PC-9 (cell line): ENCODE results near the gene TTC36. TPM values are rescaled to one million over a fixed set of nuclear protein-coding genes. Genes with fewer than 3 reads are reported as not detected.

Experiments
- BruUV-seq: library from RNA; stranded (reverse); fragments of 400-500 nt; replicated peaks from 2 replicates; lab custom pipeline; 2021; lab: Mats Ljungman, UMichigan
- CTCF ChIA-PET: fragments of 300-600 bp; sonication (Branson Sonifier 250); formaldehyde crosslinking; loops from one replicate; lab custom pipeline; 2022; ENCODE audit warnings: antibody characterized with exemption; lab: Charles Lee
- POLR2A ChIA-PET: fragments of 300-600 bp; sonication (Branson Sonifier 250); formaldehyde crosslinking; loops from one replicate; lab custom pipeline; 2022; ENCODE audit warnings: antibody characterized with exemption; ENCODE audit not compliant: unreplicated experiment; lab: Charles Lee
- DNase-seq, 2 experiments: peaks; one replicate each; pipeline versions ENCODE4 v3.0.0 to v3.0.0-alpha.2; 2015 to 2022; ENCODE audit warnings: mixed read lengths in 1 of 2
- H2AFZ ChIP-seq: fragments of 200-600 bp; sonication (generic); 2 replicates; pipeline ENCODE4 v1.8.1; 2017; ENCODE audit warnings: antibody characterized with exemption
- H3F3A ChIP-seq: fragments of 200-600 bp; sonication (generic); 2 replicates; pipeline ENCODE4 v1.8.1; 2017; ENCODE audit warnings: antibody characterized with exemption, mild to moderate bottlenecking, low read depth; ENCODE audit not compliant: insufficient read depth
- H3K27ac ChIP-seq: fragments of 200-600 bp; sonication (generic); 2 replicates; pipeline ENCODE4 v1.6.1; 2016; ENCODE audit warnings: mixed run types
- H3K27me3 ChIP-seq: fragments of 200-600 bp; sonication (generic); 2 replicates; pipeline ENCODE4 v1.6.1; 2016; ENCODE audit warnings: low read depth, mixed run types; ENCODE audit not compliant: insufficient read depth
- H3K36me3 ChIP-seq: fragments of 200-600 bp; sonication (generic); 2 replicates; pipeline ENCODE4 v1.6.1; 2016; ENCODE audit warnings: low read depth, mixed run types
- H3K4me1 ChIP-seq: fragments of 200-600 bp; sonication (generic); replicated peaks from 2 replicates; pipeline ENCODE4 v1.6.1; 2016; ENCODE audit warnings: mixed run types; ENCODE audit not compliant: insufficient read depth
- H3K4me2 ChIP-seq: fragments of 200-600 bp; sonication (generic); 2 replicates; pipeline ENCODE4 v1.6.1; 2017; ENCODE audit warnings: mixed run types
- H3K4me3 ChIP-seq: fragments of 200-600 bp; sonication (generic); 2 replicates; pipeline ENCODE4 v1.6.1; 2016; ENCODE audit warnings: mixed run types
- H3K79me2 ChIP-seq: fragments of 200-600 bp; sonication (generic); 2 replicates; pipeline ENCODE4 v1.6.1; 2017; ENCODE audit warnings: low read depth, mixed run types
- H3K9me2 ChIP-seq: fragments of 200-600 bp; sonication (generic); 2 replicates; pipeline ENCODE4 v1.8.1; 2017; ENCODE audit warnings: mild to moderate bottlenecking; ENCODE audit not compliant: insufficient read depth
- H3K9me3 ChIP-seq: fragments of 200-600 bp; sonication (generic); 2 replicates; pipeline ENCODE4 v1.8.1; 2016; ENCODE audit warnings: low read depth; ENCODE audit not compliant: insufficient read depth
- H4K20me1 ChIP-seq: fragments of 200-600 bp; sonication (generic); 2 replicates; pipeline ENCODE4 v1.8.1; 2017; ENCODE audit not compliant: insufficient read depth
- EZH2 ChIP-seq: fragments of 200-600 bp; sonication (generic); IDR thresholded peaks from 2 replicates; pipeline ENCODE4 v1.8.0; 2017; ENCODE audit warnings: antibody characterized with exemption, low read depth
- intact Hi-C: fragments of 100-400 bp; cut with micrococcal nuclease; formaldehyde crosslinking; loops from one replicate; pipeline ENCODE4 v1.10.0; 2022; ENCODE audit not compliant: unreplicated experiment
- total RNA-seq: library from RNA; stranded (reverse); gene quantifications from 2 replicates; pipeline ENCODE4 v1.2.3, GENCODE V29; 2021
- TF ChIP-seq, protein P1 (sequence below): fragments of 200-600 bp; sonication (generic); conservative IDR thresholded peaks from 2 replicates; pipeline ENCODE4 v1.6.1; 2017; ENCODE audit warnings: mixed run types, antibody characterized with exemption, mild to moderate bottlenecking, moderate library complexity

TTC36 gene
- total RNA-seq, 1 experiment from 2014 or later = 0.41 TPM

DNA sequence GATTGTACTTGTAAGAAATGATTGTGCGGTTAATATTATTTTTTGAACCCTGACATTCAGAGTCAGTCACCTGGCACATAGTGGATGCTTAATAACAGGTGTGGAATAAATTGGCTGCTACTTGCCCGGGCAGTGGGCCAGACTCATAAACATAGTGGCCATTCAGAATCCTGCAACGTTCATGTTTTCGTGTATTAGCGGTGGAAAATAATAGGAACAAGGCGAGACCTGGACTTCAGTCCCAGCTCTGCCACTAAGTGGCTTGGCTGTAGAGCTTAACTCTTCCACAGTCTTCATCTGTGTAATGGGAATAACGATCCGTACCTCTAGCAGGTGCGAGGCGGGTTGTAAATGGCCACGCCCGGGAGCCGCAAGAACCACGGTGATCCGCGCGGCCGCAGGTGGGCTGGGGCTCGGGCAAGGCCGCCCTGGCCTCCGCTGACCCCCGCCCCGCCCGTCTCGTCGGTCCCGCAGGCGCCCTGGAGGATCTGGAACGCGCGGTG lies 3.0 kb downstream of the TTC36 start:
- Histone ChIP-seq H3K36me3 (no peaks in the 10 kb centered on the region), H3K4me1 (peaks cover 19% of the 10 kb centered on the region), H3K9me2 (no peaks in the 10 kb centered on the region), H3F3A (peaks cover 15% of the 10 kb centered on the region), H3K27me3 (no peaks in the 10 kb centered on the region), H3K79me2 (no peaks in the 10 kb centered on the region), H3K4me3 (peak overlapping the region; percentile 77), H2AFZ (peak overlapping the region; percentile 79), H3K4me2 (peak overlapping the region; percentile 82), H3K9me3 (no peaks in the 10 kb centered on the region), H3K27ac (no peak overlapping the region), H4K20me1 (no peaks in the 10 kb centered on the region)
- no peak for DNase-seq
- POLR2A ChIA-PET = interaction anchor here (0.6 to 0.7 kb wide), 2 partner anchors 59 to 252 kb away, joined by 3 to 4 read pairs; no protein-coding TSS in a partner anchor
- intact Hi-C loops = loop anchor here (2.0 kb wide), 1 partner anchor 37 kb away; no protein-coding TSS in a partner anchor
- BruUV-seq = no TSS peak
- CTCF ChIA-PET = no interaction called here
- TF ChIP-seq, protein P1, sequence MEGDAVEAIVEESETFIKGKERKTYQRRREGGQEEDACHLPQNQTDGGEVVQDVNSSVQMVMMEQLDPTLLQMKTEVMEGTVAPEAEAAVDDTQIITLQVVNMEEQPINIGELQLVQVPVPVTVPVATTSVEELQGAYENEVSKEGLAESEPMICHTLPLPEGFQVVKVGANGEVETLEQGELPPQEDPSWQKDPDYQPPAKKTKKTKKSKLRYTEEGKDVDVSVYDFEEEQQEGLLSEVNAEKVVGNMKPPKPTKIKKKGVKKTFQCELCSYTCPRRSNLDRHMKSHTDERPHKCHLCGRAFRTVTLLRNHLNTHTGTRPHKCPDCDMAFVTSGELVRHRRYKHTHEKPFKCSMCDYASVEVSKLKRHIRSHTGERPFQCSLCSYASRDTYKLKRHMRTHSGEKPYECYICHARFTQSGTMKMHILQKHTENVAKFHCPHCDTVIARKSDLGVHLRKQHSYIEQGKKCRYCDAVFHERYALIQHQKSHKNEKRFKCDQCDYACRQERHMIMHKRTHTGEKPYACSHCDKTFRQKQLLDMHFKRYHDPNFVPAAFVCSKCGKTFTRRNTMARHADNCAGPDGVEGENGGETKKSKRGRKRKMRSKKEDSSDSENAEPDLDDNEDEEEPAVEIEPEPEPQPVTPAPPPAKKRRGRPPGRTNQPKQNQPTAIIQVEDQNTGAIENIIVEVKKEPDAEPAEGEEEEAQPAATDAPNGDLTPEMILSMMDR = no peak
- TF ChIP-seq EZH2 = no peak

DNA sequence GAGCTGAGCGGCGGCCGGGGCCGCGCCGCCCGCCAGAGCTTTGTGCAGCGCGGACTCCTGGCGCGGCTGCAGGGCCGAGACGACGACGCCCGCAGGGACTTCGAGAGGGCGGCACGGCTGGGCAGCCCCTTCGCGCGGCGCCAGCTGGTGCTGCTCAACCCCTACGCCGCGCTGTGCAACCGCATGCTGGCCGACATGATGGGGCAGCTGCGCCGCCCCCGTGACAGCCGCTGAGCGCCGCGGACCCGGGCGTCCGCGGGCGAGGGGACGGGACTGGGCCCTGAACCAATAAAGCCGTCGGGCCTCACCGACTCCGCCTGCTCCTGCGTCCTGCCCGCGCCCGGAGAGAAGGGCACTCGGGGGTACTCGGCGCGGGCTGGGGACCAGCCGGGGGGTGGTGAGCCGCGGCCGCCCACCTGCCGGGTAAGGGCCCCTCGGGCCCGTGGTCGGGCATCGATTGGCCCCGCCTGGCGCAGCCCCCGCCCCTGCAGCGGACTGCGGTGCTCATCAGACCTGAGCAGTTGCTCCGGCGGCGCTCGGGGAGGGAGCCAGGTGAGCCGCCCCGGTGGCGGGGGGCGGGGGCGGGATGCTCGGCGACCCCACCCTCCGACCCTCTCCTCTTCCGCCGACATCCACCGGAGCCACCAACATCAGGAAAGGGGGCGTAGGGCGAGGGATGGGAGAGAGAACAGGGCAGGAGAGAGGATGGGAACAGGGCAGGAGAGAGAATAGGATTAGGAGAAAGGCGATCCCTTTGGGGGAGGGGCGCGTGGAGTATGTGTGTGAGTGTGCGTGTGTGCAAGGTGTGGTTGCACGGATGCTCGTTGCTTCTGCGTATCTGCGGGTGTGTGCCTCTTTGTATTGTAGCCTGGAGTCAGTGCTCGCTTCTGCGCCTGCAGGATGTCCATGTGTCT lies 3.7 kb downstream of the TTC36 start, which contains the start of gene TMEM25:
Gene TMEM25, plus strand, starts transcription at position 510 of the 914 bp plus-strand sequence. CDS start 610 bp downstream, outside the sequence.
- H3K27ac ChIP-seq = no peak within 1 kb of the TSS
- ChIA-PET CTCF (no interaction called here), POLR2A (interaction anchor here (0.6 to 0.7 kb wide), 2 partner anchors 60 to 253 kb away, joined by 3 to 4 read pairs; no protein-coding TSS in a partner anchor)
- H2AFZ ChIP-seq = peak within 1 kb of the TSS; percentile 79
- peak in 1 of 2 experiments; percentile 67 for DNase-seq
- H3K4me1 ChIP-seq = peaks cover 19% of the 10 kb centered on the region
- intact Hi-C loops = loop anchor here (2.0 kb wide), 1 partner anchor 36 kb away; no protein-coding TSS in a partner anchor
- no peaks in the 10 kb centered on the region for H3K9me3 ChIP-seq
- H3K4me3 ChIP-seq = peak within 1 kb of the TSS; percentile 77
- H3K9me2 ChIP-seq = no peaks in the 10 kb centered on the region
- TF ChIP-seq EZH2 = no peak
- no peaks in the 10 kb centered on the region for H3K36me3 ChIP-seq
- no TSS peak for BruUV-seq
- peak within 1 kb of the TSS; percentile 82 for H3K4me2 ChIP-seq
- H3K27me3 ChIP-seq = no peaks in the 10 kb centered on the region
- peaks cover 14% of the 10 kb centered on the region for H3F3A ChIP-seq
- H3K79me2 ChIP-seq = no peaks in the 10 kb centered on the region
- H4K20me1 ChIP-seq = no peaks in the 10 kb centered on the region

DNA sequence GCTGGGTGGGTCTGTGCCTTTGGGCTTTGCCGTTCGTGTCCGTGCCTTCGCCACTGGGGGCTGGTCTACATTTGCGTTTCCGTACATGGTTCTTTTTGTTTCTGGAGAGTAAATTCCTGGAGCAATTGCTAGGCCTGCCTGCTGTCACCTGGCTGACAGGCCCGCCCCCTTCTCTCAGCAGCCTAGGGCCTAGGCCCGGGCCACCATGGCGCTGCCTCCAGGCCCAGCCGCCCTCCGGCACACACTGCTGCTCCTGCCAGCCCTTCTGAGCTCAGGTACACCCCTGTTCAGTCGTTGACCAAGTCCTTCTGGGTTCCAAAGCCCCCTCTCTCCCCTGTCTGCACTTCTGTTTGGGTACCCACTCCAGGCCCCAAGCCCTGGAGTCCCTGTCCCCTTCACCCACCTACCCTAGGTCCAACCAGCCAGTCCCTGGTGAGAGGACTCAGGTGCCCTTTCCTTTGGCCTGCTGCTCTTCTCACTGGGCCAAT lies 4.4 kb downstream of the TTC36 start:
- POLR2A ChIA-PET = no interaction called here
- peaks cover 14% of the 10 kb centered on the region for H3K4me1 ChIP-seq
- peak overlapping the region; percentile 82 for H3K4me2 ChIP-seq
- BruUV-seq = no TSS peak
- H3K4me3 ChIP-seq = peak overlapping the region; percentile 77
- no peaks in the 10 kb centered on the region for H3K9me2 ChIP-seq
- H3K79me2 ChIP-seq = no peaks in the 10 kb centered on the region
- no peaks in the 10 kb centered on the region for H3K27me3 ChIP-seq
- no peaks in the 10 kb centered on the region for H3K36me3 ChIP-seq
- intact Hi-C loops = loop anchor here (2.0 kb wide), 1 partner anchor 35 kb away; no protein-coding TSS in a partner anchor
- peak overlapping the region; percentile 79; the same call in 1 of the 2 replicates for H2AFZ ChIP-seq
- H3F3A ChIP-seq = peaks cover 10% of the 10 kb centered on the region; the same call in 1 of the 2 replicates
- no peak for TF ChIP-seq EZH2
- TF ChIP-seq, protein P1 = no peak
- no peak overlapping the region for H3K27ac ChIP-seq
- no peak for DNase-seq
- no peaks in the 10 kb centered on the region for H4K20me1 ChIP-seq
- CTCF ChIA-PET = no interaction called here
- no peaks in the 10 kb centered on the region for H3K9me3 ChIP-seq
